ENCODE data around the gene MYCN. TPM values are rescaled to one million over a fixed set of nuclear protein-coding genes. Genes with fewer than 3 reads are reported as not detected.

Gene MYCN
- total RNA-seq, 1 experiment from 2014 or later, result 0.23 TPM

DNA sequence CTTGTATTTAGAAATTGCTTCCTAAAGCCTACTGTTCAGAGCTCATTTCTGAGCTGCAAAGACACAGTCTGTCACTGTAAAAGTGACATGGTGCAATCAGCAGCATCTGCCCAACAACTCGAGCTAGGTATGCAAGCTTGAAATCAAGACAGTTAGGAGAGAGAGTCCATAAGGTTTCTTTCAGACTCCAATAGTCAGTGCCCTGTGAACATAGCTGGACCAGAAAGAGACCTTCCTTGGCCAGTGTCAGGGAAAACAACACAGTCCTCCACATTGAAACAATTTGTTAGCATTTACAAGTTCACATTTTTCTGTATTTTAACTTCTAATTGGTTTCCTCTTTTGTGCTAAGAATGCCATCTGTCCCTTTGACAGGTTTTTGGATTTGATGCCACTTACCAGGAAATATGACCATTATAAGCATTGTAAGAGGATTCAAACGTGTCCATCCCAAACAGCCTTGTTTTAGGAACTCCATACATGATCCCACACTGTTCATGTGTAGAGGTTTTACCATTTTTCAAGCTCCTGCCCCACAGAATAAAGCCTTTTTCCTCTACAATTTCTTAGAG lies 8.9 kb upstream of the MYCN start:
- no peak for DNase-seq (ENCODE audit: low read depth)

DNA sequence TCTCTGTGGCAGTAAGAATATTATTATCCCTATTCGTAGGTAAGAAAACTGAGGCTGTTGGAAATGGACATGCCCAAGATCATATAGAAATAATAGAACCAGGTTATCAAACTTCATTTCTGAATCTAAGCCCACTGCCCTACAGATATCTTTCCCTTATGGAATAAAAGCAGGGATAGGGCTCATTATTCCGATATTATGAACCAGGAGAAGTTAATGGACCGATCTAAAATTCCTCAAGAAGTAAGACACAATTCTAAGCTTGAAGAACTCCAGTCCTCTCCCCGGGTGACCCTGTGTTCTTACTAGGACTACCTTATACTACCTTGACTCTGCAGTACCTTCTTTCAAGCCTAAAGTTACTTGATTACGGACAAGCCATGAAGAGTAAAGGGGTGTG lies 8.4 kb upstream of the MYCN start:
- DNase-seq (ENCODE audit: low read depth), result no peak

DNA sequence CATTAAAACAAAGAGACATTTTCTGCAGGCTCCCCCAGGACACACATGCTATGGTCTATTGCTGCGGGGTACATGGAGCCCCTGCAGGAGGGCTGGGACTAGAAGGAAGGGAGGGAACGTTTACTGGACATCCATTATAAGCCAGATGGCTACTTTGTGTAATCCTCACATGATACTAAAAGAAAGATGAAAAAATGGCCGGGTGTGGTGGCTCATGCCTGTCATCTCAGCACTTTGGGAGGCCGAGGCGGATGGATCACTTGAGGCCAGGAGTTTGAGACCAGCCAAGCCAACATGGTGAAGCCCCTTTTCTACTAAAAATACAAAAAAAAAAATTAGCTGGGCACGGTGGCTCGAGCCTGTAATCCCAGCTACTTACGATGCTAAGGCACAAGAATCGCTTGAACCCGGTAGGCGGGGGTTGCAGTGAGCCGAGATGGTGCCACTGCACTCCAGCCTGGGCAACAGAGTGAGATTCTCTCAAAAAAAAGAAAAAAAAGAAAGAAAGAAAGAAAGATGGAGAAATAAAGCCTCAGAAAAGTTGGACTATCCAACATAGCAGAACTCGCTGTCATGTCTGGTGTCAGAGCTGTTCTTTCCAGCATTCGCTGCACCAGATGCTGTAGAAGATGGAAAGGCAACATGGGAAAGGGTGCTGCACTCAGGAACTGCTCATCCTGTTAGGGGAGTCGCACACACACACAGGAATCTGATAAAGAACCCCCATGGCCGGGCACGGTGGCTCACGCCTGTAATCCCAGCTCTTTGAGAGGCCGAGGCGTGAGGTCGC lies 7.8 kb upstream of the MYCN start:
- no peak for DNase-seq (ENCODE audit: low read depth)

DNA sequence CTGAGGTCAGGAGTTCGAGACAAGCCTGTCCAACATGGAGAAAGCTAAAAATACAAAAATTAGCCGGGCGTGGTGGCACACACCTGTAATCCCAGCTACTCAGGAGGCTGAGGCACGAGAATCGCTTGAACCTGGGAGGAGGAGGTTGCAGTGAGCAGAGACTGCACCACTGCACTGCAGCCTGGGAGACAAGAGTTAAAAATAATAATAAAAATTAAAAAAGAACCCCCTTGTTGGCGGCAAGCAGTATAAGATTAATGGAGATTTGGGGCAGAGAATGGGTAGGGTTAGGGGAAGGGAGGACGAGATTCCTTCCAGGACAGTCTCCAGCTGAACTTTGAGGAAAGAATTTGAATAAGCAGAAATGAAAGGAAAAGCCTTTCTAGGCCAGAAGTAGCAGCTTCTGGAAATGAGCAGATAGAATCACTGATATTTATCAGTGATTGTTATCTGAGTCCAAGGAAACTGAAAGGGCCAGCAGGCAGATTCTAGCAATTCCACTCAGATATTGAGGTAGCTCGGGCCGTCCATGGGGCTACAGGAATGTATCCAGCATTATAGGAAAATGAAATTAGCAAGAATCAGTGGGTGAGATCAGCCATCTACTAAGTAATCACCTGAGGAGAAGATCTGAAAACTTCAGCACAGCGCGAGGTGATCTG lies 7.0 kb upstream of the MYCN start:
- DNase-seq (ENCODE audit: low read depth), result no peak

DNA sequence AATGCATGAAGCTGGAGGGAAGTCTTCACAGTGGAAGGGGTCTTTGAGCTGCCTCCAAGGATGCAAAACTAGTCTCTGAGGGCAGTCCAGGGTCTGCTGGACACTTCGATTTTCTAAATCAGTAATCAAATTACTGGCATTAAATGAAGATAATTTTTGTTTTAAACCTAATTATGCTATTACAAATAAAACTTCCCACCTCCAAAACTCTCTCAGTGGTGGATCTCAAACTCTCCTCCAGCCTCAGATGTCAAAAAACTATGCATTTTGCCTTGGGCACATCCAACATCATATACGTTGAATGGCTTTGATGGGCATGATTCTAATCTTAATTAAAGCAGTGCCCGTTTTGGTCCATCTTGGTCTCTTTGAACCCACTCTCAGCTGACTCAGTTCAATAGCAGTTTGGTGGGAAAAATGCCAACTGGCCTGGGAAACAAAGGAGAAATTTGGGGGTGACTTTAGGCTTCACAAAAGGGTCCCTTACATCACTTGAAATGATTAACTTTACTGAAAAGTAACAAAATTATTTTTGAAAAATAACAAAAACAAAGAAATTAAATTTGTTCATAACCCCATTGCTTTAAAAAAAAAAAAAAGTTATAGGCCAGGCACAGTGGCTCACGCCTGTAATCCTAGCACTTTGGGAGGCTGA lies 5.9 kb upstream of the MYCN start:
- DNase-seq (ENCODE audit: low read depth), result no peak

DNA sequence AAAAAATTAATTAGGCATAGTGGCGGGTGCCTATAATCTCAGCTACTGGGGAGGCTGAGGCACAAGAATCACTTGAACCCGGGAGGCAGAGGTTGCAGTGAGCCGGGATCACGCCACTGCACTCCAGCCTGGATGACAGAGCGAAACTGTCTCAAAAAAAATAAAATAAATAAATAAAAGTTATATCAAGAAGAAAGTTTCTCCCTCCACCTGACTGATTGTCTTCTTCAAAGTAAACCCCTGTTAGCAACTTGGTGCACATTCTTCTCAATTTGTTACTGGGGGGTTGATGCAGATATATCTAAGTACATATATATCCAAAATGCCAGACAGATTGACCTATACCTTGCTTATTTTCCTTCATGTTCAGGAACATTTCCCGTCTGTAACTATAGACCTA lies 5.2 kb upstream of the MYCN start:
- no peak for DNase-seq (ENCODE audit: low read depth)

DNA sequence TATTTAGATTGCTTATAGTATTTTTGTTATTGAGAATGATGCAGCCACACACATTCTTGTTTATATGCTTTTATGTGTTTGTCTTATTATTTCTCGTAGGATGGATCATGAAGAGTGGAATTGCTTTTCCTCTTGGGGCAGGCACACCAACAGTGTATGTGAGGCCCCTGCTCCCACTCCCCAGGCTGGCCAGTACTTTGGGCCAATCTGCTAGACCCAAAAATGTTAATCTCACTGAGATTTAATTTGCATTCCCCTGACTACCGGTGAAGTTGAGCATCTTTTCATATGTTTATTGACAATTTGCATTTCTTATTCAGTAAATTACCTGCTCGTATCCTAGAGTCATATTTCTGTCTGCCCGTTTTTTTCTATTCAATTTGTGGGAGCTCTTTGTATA lies 4.7 kb upstream of the MYCN start:
- no peak for DNase-seq (ENCODE audit: low read depth)

DNA sequence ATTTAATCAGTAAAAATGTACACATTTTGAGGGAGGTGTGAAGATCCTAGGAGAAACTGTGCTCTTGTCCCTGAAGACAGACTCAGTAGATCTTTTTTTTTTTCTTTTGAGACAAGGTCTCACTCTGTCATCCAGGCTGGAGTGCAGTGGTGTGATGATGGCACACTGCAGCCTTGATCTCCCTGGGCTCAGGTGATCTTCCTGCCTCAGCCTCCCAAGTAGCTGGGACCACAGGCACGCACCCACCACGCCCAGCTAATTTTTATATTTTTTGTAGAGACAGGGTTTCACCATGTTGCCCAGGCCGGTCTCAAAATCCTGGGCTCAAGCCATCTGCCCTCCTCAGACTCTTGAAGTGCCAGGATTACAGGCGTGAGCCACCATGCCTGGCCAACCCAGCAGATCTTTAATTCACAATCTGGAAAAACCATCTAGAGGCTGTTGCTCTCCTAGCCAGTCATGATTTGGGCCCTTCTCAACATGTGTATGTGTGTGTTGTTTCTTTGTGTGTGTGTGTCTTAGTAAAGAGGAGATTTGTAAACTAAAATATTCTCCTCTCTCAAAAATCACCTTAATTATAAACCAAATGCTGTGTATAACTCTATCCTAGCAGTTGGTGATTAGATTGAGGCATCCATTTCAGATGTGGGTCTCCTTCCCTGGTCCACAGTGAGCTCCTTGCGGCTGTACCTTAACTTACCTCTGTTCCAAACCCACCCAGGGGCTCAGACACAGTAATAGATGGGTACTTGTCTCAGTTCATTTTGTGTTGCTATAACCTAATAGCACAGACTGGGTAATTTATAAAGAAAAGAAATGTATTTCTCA lies 3.9 kb upstream of the MYCN start:
- no peak for DNase-seq (ENCODE audit: low read depth)

DNA sequence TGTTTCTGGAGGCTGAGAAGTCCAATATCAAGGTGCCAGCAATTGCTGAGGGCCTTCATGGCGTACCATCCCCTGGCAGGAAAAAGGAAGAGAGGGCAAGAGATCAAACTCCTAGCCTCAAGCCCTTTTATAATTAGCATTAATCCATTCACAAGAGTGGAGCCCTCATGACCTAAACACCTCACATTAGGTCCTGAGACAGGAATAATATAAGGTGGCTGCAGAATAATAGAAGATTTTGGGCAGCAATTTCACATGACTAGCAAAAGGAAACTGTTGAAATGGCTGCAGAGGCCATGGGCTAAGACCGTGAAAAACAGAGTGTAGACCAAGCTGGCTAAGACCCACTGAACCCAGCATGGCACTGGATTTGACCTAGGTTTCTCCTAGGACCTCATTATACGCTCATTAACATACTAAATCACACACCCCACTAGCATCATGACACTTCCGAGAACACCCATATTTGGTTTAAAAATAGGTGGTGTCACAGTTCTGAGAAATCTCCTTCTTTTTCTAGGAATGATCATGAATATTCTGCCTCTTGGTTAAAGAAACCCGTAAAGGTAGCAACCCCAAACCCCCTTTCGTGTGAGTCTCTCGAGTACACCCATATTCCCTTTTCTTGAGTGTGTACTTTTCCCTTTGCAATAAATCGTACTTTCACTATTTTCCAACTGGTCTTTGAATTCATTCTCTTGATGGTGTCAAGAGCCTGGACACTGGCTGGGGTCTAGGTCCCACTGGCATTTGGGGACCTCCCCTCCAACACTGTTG lies 3.1 kb upstream of the MYCN start:
- DNase-seq (ENCODE audit: low read depth), result no peak

DNA sequence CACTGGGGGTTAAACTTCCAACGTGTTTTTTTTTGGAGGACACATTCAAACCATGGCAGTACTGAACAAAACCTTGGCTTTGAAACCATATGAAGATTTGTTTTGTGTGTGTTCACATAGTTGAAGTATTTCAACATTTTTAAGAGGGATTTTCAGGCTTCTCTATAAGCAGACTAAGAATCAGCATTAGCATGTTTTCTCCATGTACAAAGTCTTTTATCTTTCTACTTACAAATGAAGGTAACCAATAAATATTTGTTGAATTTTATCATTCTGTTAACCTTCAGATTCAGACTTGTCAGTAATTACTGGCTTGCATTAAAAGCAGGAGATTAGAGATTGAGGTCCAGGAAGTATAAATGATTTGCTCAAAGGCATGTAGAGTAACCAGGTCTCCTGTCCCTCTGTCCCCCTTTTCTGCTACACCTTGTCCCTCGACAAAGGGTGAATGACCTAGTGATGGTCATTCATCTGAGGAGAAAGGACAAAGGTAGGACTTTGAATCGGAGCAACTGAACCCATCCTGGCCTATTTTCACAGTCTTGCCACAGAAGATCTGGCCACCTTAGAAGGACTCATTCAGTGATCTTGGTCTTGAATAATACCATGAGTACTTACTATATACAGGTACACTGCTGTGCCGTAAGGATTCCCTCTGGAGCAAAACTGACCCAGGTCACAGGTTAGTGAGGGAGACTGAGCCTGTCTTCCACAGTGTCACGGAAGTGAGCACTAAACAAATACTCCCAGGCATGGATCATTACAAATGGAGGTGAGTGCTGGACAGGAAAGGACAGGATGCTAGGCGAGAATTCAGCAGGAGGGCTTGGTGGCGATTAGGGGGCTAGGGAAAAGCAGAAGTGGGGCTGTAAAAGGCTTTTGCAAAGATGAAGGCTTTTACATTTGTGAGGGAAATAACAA lies 2.2 kb upstream of the MYCN start:
- DNase-seq (ENCODE audit: low read depth), result no peak

DNA sequence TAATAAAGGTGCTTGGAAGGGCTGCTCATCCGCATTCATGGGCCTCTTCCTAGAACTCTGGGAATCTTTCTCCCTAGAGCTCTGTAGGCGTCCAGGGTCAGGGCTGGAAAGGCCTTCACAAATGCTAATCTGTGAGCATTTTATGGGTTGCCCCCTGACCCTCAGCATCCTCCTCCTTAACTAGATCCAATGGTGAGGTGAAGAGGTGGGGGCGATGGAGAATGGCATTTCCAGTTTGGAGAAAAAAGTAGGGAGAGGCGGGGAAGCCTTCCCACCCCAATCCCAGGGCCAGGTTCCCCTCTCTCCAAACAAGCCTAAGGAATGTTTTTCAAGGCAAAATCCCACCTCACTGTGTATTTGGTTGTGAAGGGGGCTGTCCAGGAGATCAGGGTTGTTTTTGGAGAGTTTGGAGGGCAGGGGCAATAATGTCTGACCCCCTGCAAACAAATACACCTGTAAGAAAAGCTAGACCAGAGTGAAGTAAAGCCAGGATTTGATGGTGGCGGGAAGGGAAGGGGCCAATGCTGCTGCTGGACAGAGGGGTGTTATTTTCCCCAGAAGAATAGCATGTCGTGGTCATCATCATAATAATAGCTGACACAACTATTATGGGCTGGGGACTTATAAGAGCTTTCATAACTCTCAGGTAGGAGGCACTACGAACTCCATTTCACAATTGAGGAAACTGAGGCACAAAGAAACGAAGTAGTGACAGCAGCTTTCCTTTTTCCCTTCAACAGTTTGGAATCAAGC lies 1.4 kb upstream of the MYCN start:
- DNase-seq (ENCODE audit: low read depth), result no peak

DNA sequence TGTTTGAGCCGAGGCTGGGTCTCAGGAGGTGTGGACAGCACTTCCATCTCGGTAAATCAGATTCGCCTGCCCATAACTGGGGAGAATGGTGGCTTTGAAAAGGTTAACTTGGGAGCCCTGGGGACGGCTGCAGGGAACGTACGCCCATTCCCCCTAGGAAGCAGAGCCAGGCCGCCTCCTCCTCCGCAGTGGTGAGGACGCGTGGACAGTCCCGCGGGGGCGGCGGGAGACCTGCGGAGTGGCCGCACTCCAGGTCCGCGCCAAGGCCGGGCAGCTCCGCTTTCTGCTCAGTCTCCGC lies 845 bp upstream of the MYCN start:
- peak; percentile 78 for DNase-seq (ENCODE audit: low read depth)

DNA sequence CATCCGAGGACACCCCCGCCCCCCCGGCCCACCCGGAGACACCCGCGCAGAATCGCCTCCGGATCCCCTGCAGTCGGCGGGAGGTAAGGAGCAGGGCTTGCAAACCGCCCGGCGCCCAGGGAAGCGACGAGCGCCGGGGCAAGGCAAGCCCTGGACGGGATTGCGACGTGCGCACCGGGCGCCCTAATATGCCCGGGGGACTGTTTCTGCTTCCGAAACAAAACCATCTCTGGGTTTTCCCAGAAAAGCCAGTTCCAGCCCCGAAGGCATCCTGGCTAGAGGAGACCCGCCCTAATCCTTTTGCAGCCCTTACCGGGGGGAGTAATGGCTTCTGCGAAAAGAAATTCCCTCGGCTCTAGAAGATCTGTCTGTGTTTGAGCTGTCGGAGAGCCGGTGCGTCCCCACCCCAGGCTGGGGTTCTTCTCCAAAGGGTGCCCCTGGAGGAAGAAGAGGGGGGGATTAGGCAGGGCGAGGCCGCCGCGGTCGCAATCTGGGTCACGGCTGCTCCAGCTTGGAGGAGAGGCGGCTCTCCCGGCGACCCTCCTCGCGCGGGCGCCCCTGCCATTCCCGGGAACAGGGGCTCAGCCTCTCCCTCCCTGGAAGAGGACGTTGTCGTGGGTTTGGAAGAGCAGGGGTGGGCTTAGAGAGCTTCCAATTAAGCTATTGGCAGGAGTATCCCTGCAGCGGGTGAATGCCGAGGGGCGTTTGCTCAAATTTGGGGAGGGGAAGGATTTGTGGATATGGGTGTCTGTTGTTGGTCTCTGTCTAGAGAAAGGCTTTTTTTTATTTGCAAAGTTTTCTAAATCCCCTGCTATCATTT lies 521 bp downstream of the MYCN start:
- DNase-seq (ENCODE audit: low read depth), result peak; percentile 53

DNA sequence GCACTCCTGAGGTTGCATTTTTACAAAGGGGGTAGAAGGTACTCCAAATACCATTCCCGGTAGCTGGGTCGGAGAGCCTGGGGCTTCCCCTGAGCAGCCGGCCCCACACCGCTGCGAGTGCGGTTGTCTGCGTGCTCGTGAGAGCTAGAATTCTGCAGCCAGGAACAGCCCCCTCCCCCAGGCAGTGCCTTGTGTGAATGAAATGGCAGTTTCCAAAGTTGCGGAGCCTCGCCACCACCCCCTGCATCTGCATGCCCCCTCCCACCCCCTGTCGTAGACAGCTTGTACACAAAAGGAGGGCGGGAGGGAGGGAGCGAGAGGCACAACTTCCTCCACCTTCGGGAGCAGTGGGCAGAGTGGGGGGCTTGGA lies 1.1 kb downstream of the MYCN start:
- DNase-seq (ENCODE audit: low read depth), result no peak

DNA sequence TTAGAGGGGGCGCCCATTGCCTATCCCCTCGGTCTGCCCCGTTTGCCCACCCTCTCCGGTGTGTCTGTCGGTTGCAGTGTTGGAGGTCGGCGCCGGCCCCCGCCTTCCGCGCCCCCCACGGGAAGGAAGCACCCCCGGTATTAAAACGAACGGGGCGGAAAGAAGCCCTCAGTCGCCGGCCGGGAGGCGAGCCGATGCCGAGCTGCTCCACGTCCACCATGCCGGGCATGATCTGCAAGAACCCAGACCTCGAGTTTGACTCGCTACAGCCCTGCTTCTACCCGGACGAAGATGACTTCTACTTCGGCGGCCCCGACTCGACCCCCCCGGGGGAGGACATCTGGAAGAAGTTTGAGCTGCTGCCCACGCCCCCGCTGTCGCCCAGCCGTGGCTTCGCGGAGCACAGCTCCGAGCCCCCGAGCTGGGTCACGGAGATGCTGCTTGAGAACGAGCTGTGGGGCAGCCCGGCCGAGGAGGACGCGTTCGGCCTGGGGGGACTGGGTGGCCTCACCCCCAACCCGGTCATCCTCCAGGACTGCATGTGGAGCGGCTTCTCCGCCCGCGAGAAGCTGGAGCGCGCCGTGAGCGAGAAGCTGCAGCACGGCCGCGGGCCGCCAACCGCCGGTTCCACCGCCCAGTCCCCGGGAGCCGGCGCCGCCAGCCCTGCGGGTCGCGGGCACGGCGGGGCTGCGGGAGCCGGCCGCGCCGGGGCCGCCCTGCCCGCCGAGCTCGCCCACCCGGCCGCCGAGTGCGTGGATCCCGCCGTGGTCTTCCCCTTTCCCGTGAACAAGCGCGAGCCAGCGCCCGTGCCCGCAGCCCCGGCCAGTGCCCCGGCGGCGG lies 1.7 kb downstream of the MYCN start:
- peak; percentile 39 for DNase-seq (ENCODE audit: low read depth)

DNA sequence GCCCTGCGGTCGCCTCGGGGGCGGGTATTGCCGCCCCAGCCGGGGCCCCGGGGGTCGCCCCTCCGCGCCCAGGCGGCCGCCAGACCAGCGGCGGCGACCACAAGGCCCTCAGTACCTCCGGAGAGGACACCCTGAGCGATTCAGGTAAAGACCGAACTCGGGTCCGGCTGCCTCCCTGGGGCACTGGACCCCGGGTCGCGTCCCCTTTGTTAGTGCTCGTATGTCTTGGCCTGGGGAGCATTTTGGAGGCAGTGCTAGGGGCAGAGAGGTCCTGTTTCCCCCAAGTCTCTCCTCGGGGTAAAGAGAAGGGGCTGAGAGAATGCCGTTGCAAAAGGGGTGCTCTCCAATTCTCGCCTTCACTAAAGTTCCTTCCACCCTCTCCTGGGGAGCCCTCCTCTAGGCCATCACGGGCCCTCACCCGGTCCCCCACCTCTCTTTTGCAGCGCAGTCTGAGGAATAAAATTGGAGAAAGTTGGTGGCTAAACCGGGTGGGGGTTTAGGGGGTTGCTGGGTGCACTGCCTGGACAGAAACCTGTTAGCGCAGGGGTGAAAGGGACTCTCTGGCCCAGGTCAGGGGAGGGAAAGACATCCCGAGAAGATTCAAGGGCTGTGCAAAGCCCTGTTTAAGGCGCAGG lies 2.5 kb downstream of the MYCN start:
- DNase-seq (ENCODE audit: low read depth), result no peak
